Measurements from ENCODE around the gene ENDOV. TPM values are rescaled to one million over a fixed set of nuclear protein-coding genes. Genes with fewer than 3 reads are reported as not detected.

ENDOV gene
- total and polyA plus RNA-seq, 2 of the 13 experiments (the other 11 are each of a cell fraction or from before 2014, with no cell fraction given), result 15.1 to 17.1 TPM

- TF ChIP-seq FOXO1 (CRISPR knock-in tag; IDR thresholded peaks at IDR 0.05), result peak; percentile 70
- peak; percentile 69 for TF ChIP-seq SAP130 (CRISPR knock-in tag; IDR thresholded peaks at IDR 0.05; ENCODE audit: low read depth)
- TF ChIP-seq ZNF703 (CRISPR knock-in tag; IDR thresholded peaks at IDR 0.05; ENCODE audit: borderline replicate concordance), result no peak
- TF ChIP-seq ZFAT (CRISPR knock-in tag; conservative IDR thresholded peaks at IDR 0.05), result 0 out of 2 replicates have a peak, but pooled peaks have one; percentile 63
- TF ChIP-seq ZNF549 (CRISPR knock-in tag; IDR thresholded peaks at IDR 0.05), result no peak
- TF ChIP-seq TEF (CRISPR knock-in tag; IDR thresholded peaks at IDR 0.05), result peak; percentile 92
- TF ChIP-seq JDP2 (CRISPR knock-in tag; IDR thresholded peaks at IDR 0.05; ENCODE audit: borderline replicate concordance), result peak; percentile 46; the same call in 1 of the 2 replicates
- peak; percentile 96 for TF ChIP-seq HBP1 (CRISPR knock-in tag; IDR thresholded peaks at IDR 0.05; ENCODE audit: low read depth)
- TF ChIP-seq NFYB (CRISPR knock-in tag; IDR thresholded peaks at IDR 0.05), result peak; percentile 46
- TF ChIP-seq DNMT3B (CRISPR knock-in tag; conservative IDR thresholded peaks at IDR 0.05), result peak; percentile 91; the same call in 1 of the 2 replicates
- TF ChIP-seq ATM (IDR thresholded peaks at IDR 0.05; ENCODE audit: borderline replicate concordance), result no peak
- no peak for TF ChIP-seq USF2 (IDR thresholded peaks at IDR 0.05; ENCODE audit: low read depth, low read length)
- no peak for TF ChIP-seq USF2 (CRISPR knock-in tag; IDR thresholded peaks at IDR 0.05; ENCODE audit: borderline replicate concordance)
- TF ChIP-seq HHEX (CRISPR knock-in tag; IDR thresholded peaks at IDR 0.05), result no peak
- TF ChIP-seq IKZF5 (CRISPR knock-in tag; IDR thresholded peaks at IDR 0.05), result peak; percentile 94
- 0 out of 2 replicates have a peak, but pooled peaks have one; percentile 76 for TF ChIP-seq ZNF674 (CRISPR knock-in tag; IDR thresholded peaks at IDR 0.05; ENCODE audit: low read depth)
- TF ChIP-seq ZNF747 (CRISPR knock-in tag; IDR thresholded peaks at IDR 0.05; ENCODE audit: borderline replicate concordance), result peak; percentile 86; the same call in 1 of the 2 replicates
- peak; percentile 87; the same call in 1 of the 2 replicates for TF ChIP-seq ZNF83 (CRISPR knock-in tag; IDR thresholded peaks at IDR 0.05; ENCODE audit: borderline replicate concordance)
- peak; percentile 96 for TF ChIP-seq HOXA5 (CRISPR knock-in tag; IDR thresholded peaks at IDR 0.05)
- peak; percentile 81 for TF ChIP-seq AKNA (CRISPR knock-in tag; IDR thresholded peaks at IDR 0.05; ENCODE audit: borderline replicate concordance)
- TF ChIP-seq ZNF850 (CRISPR knock-in tag; conservative IDR thresholded peaks at IDR 0.05), result no peak
Measured at GRCh38 chr17:80441133-80441578, 26.2 kb downstream of the ENDOV start (continued).
